Calu3 (cell line): ENCODE measurements around the gene PRKG2. TPM values are rescaled to one million over a fixed set of nuclear protein-coding genes. Genes with fewer than 3 reads are reported as not detected.

Source experiments
- BruUV-seq: library from RNA; stranded (reverse); fragments of 400-500 nt; replicated peaks from 2 replicates; lab custom pipeline; 2021; lab: Mats Ljungman, UMichigan
- CTCF ChIA-PET: fragments of 300-600 bp; sonication (Branson Sonifier 250); formaldehyde crosslinking; loops from one replicate; lab custom pipeline; 2022; ENCODE audit warnings: antibody characterized with exemption; lab: Charles Lee
- DNase-seq: peaks from one replicate; pipeline ENCODE4 v3.0.0; 2022
- H3K27ac Mint-ChIP-seq: one replicate; pipeline ENCODE4 v1.8.0; 2022; ENCODE audit warnings: mixed read lengths; ENCODE audit not compliant: unreplicated experiment
- H3K27me3 Mint-ChIP-seq: one replicate; pipeline ENCODE4 v1.8.0; 2022; ENCODE audit warnings: mixed read lengths; ENCODE audit not compliant: unreplicated experiment
- H3K36me3 Mint-ChIP-seq: one replicate; pipeline ENCODE4 v1.8.0; 2022; ENCODE audit warnings: mild to moderate bottlenecking, moderate library complexity, mixed read lengths; ENCODE audit not compliant: insufficient read depth, unreplicated experiment
- H3K4me1 Mint-ChIP-seq: one replicate; pipeline ENCODE4 v1.8.0; 2022; ENCODE audit warnings: mild to moderate bottlenecking, low read depth, mixed read lengths; ENCODE audit not compliant: unreplicated experiment
- H3K4me3 Mint-ChIP-seq: one replicate; pipeline ENCODE4 v1.8.0; 2022; ENCODE audit warnings: mild to moderate bottlenecking, low read depth, moderate library complexity, mixed read lengths; ENCODE audit not compliant: unreplicated experiment
- H3K9me3 Mint-ChIP-seq: one replicate; pipeline ENCODE4 v1.8.0; 2022; ENCODE audit warnings: low read depth, mixed read lengths; ENCODE audit not compliant: unreplicated experiment
- intact Hi-C: fragments of 100-400 bp; cut with micrococcal nuclease; formaldehyde crosslinking; loops from one replicate; pipeline ENCODE4 v1.10.0; 2022; ENCODE audit not compliant: unreplicated experiment
- total RNA-seq: library from RNA; stranded (reverse); gene quantifications from 2 replicates; pipeline ENCODE4 v1.2.3, GENCODE V29; 2022
- TF ChIP-seq, protein P1 (sequence below): fragments of 200-600 bp; IDR thresholded peaks from one replicate; pipeline ENCODE4 v1.8.0; 2022; ENCODE audit warnings: antibody characterized with exemption; ENCODE audit not compliant: unreplicated experiment

The PRKG2 gene
- total RNA-seq, 1 experiment from 2014 or later = 0.76 TPM

DNA sequence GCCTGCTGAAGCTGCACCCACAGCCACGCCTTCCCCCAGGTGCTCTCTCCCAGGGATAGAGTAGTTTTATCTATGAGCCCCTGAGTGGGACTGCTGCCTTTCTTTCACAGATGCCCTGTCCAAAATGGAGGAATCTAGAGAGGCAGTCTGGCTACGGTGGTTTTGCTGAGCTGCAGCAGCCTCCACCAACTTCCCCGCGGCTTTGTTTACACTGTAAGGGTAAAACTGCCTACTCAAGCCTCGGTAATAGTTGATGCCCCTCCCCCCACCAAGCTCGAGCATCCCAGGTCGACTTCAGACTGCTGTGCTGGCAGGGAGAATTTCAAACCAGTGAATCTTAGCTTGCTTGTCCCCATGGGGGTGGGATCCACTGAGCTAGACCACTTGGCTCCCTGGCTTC is 84.5 kb downstream of the PRKG2 start:
- H3K9me3 Mint-ChIP-seq = peaks cover 4% of the 10 kb centered on the region
- no peak for DNase-seq
- H3K4me1 Mint-ChIP-seq = no peaks in the 10 kb centered on the region
- no peak overlapping the region for H3K27ac Mint-ChIP-seq
- BruUV-seq = no TSS peak
- TF ChIP-seq, protein P1, sequence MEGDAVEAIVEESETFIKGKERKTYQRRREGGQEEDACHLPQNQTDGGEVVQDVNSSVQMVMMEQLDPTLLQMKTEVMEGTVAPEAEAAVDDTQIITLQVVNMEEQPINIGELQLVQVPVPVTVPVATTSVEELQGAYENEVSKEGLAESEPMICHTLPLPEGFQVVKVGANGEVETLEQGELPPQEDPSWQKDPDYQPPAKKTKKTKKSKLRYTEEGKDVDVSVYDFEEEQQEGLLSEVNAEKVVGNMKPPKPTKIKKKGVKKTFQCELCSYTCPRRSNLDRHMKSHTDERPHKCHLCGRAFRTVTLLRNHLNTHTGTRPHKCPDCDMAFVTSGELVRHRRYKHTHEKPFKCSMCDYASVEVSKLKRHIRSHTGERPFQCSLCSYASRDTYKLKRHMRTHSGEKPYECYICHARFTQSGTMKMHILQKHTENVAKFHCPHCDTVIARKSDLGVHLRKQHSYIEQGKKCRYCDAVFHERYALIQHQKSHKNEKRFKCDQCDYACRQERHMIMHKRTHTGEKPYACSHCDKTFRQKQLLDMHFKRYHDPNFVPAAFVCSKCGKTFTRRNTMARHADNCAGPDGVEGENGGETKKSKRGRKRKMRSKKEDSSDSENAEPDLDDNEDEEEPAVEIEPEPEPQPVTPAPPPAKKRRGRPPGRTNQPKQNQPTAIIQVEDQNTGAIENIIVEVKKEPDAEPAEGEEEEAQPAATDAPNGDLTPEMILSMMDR = no peak
- CTCF ChIA-PET = no interaction called here
- no peaks in the 10 kb centered on the region for H3K36me3 Mint-ChIP-seq
- intact Hi-C loops = no loop called here
- no peak overlapping the region for H3K4me3 Mint-ChIP-seq
- H3K27me3 Mint-ChIP-seq = no peaks in the 10 kb centered on the region

DNA sequence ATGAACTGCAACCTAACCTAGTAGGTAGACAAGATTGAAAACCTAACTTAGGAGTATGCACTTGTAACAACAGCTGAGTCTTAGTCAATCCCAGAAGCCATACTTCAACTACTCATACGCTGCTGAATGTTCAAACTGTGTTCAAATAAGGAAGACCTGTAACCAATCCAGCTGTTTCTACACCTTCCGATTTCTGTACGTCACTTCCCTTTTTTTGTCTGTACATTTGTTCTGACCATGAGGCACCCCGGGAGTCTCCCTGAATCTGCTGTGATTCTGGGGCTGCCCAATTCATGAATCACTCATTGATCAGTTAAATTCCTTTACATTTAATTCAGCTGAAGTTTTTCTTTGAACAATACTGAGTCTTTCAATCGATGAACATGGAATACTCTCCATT is 95.0 kb downstream of the PRKG2 start:
- TF ChIP-seq, protein P1 = no peak
- no peak for DNase-seq
- BruUV-seq = no TSS peak
- H3K36me3 Mint-ChIP-seq = no peaks in the 10 kb centered on the region
- H3K4me1 Mint-ChIP-seq = no peaks in the 10 kb centered on the region
- CTCF ChIA-PET = no interaction called here
- no peaks in the 10 kb centered on the region for H3K9me3 Mint-ChIP-seq
- H3K27me3 Mint-ChIP-seq = no peaks in the 10 kb centered on the region
- no peak overlapping the region for H3K27ac Mint-ChIP-seq
- intact Hi-C loops = no loop called here
- no peak overlapping the region for H3K4me3 Mint-ChIP-seq

DNA sequence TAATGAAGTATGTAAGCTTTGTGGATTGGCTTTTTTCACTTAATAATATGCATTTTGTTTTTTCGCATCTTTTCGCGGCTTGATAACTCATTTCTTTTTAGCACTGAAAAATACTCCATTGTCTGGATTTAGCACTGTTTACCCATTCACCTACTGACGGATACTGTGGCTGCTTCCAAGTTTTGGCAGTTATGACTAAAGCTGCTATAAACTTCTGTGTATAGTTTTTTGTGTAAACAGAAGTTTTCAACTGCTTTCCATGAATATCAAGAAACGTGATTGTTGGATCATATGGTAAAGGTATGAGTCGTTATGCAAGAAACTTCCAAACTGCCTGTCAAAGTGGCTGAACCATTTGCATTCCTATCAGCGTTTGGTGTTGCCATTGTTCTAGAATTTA is 96.9 kb downstream of the PRKG2 start:
- H3K36me3 Mint-ChIP-seq = no peaks in the 10 kb centered on the region
- H3K4me3 Mint-ChIP-seq = no peak overlapping the region
- no peaks in the 10 kb centered on the region for H3K9me3 Mint-ChIP-seq
- no peaks in the 10 kb centered on the region for H3K4me1 Mint-ChIP-seq
- no TSS peak for BruUV-seq
- intact Hi-C loops = no loop called here
- no peaks in the 10 kb centered on the region for H3K27me3 Mint-ChIP-seq
- TF ChIP-seq, protein P1 = no peak
- no peak overlapping the region for H3K27ac Mint-ChIP-seq
- CTCF ChIA-PET = no interaction called here
- DNase-seq = no peak

DNA sequence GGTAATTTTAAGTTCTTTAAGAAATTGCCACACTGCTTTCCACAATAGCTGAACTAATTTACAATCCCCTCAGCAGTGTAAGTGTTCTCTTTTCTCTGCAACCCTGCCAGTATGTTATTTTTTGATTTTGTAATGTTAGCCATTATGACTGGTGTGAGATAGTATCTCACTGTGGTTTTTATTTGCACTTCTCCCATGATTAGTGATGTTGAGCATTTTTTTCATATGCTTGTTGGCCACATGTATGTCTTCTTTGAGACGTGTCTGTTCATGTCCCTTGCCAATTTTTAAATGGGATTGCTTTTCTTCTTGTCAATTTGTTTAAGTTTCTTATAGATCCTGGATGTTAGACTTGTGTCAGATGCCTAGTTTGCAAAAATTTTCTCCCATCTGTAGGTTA is 98.5 kb downstream of the PRKG2 start:
- Mint-ChIP-seq H3K9me3 (no peaks in the 10 kb centered on the region), H3K36me3 (no peaks in the 10 kb centered on the region), H3K27me3 (no peaks in the 10 kb centered on the region), H3K4me3 (no peak overlapping the region), H3K27ac (no peak overlapping the region), H3K4me1 (no peaks in the 10 kb centered on the region)
- intact Hi-C loops = no loop called here
- no TSS peak for BruUV-seq
- no peak for DNase-seq
- TF ChIP-seq, protein P1 = no peak
- CTCF ChIA-PET = no interaction called here
